Suprapubic skin (tissue), 4 donors: ENCODE results near the gene LAMP1. TPM values are rescaled to one million over a fixed set of nuclear protein-coding genes. Genes with fewer than 3 reads are reported as not detected.

Source experiments
- DNase-seq, 2 donors: peaks; one replicate each; pipeline ENCODE4 v3.0.0-alpha.2; 2019; ENCODE audit warnings: low spot score in 2 of 2
- H3K27ac ChIP-seq: fragments of 200-600 bp; sonication (generic); one replicate; pipeline ENCODE4 v1.5.1; 2019
- H3K27me3 ChIP-seq: fragments of 200-600 bp; sonication (generic); one replicate; pipeline ENCODE4 v1.5.1; 2019
- H3K36me3 ChIP-seq: fragments of 200-600 bp; sonication (generic); one replicate; pipeline ENCODE4 v1.5.1; 2019
- H3K4me1 ChIP-seq: fragments of 200-600 bp; sonication (generic); one replicate; pipeline ENCODE4 v1.5.1; 2019
- H3K4me3 ChIP-seq: fragments of 200-600 bp; sonication (generic); one replicate; pipeline ENCODE4 v1.5.1; 2019; ENCODE audit warnings: mild to moderate bottlenecking
- H3K9me3 ChIP-seq: fragments of 200-600 bp; sonication (generic); one replicate; pipeline ENCODE4 v1.5.1; 2019
- CTCF ChIP-seq, 2 donors: fragments of 200-600 bp in 1 of 2; fragments of 450-650 bp in 1 of 2; sonication (generic) in 1 of 2; IDR thresholded peaks; one replicate each; pipeline ENCODE4 v1.5.1; 2016 to 2019; ENCODE audit warnings: antibody characterized with exemption in 2 of 2, mild to moderate bottlenecking in 1 of 2, moderate library complexity in 1 of 2
- EP300 ChIP-seq: sonication (generic); formaldehyde crosslinking; IDR thresholded peaks from one replicate; pipeline ENCODE4 v1.6.1; 2017; ENCODE audit warnings: antibody characterized with exemption
- POLR2A ChIP-seq, 2 donors: fragments of 450-650 bp; IDR thresholded peaks; one replicate each; pipeline ENCODE4 v1.6.1; 2017; ENCODE audit warnings: antibody characterized with exemption in 2 of 2, mild to moderate bottlenecking in 2 of 2, moderate library complexity in 2 of 2
- POLR2AphosphoS5 ChIP-seq, 3 donors: sonication (generic); formaldehyde crosslinking; IDR thresholded peaks; one replicate each; pipeline ENCODE4 v1.6.1; 2017; ENCODE audit warnings: antibody characterized with exemption in 3 of 3
- WGBS: methylation state at CpG from one replicate; pipeline ENCODE4 v1.1.5; 2018; 5-methylcytosine and 5-hydroxymethylcytosine counted together
- total RNA-seq, 4 donors: library from RNA; depleted of rRNA; stranded (reverse); fragments of >200 nt; gene quantifications; one replicate each; pipeline ENCODE4 v1.1.0, GENCODE V29; 2016

LAMP1 gene
- total RNA-seq, 4 donors from 2014 or later = 131 to 255 (median 222) TPM

DNA sequence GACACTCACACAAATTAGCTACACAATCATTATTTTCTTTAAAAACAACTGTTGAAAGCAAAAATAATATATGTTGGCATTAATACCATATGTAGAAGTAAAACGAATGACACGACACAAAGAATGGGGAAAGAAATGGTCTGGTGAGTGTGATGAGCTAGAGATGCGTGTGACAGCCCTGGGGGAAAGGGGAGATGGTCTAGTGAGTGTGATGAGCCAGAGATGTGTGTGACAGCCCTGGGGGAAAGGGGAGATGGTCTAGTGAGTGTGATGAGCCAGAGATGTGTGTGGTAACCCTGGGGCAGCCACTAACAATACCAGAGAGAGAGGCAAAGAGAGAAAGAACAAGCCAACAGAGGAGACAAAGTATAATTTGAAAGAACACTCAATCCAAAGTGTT, 22.3 kb upstream of the LAMP1 start:
- 72% methylated on average over 3 of the region's 3 CpGs for WGBS
- TF ChIP-seq EP300 (no peak), POLR2AphosphoS5 (IDR thresholded peaks at IDR 0.05) (no peak), CTCF (IDR thresholded peaks at IDR 0.05) (no peak), POLR2A (IDR thresholded peaks at IDR 0.05) (no peak)
- no peak overlapping the region for H3K27ac ChIP-seq
- H3K4me1 ChIP-seq = peaks cover 15% of the 10 kb centered on the region
- H3K9me3 ChIP-seq = no peaks in the 10 kb centered on the region
- no peaks in the 10 kb centered on the region for H3K27me3 ChIP-seq
- H3K4me3 ChIP-seq = no peak overlapping the region
- no peaks in the 10 kb centered on the region for H3K36me3 ChIP-seq
- DNase-seq = peak in 1 of 2 donors; percentile 25

- no peak overlapping the region for H3K27ac ChIP-seq
- peak in 1 of 2 donors; percentile 46 for DNase-seq
Observed at GRCh38 chr13:113275387-113275786, 21.7 kb upstream of the LAMP1 start.

DNA sequence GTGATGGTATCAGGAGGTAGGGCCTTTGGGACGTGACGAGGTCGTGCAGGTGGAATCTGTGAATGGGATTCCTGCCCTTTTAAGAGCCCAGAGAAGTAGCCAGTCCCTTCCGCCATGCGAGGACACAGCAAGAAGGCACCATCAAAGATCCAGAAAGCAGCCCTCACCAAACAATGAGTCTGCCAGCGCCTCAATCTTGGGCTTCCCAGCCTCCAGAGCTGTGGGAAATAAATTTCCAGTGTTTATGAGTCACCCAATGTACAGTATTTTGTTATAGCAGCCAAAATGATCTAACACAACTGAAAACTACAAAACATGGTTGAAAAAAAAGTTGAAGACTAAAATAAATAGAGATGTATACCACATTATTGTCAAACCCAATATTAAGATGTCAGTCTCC, 16.9 kb upstream of the LAMP1 start:
- TF ChIP-seq EP300 (no peak), POLR2AphosphoS5 (IDR thresholded peaks at IDR 0.05) (no peak), POLR2A (IDR thresholded peaks at IDR 0.05) (no peak), CTCF (IDR thresholded peaks at IDR 0.05) (no peak)
- H3K36me3 ChIP-seq = no peaks in the 10 kb centered on the region
- WGBS = 87% methylated on average over 6 of the region's 6 CpGs

More at GRCh38 chr13:113275387-113275786, 21.7 kb upstream of the LAMP1 start:
- Histone ChIP-seq H3K9me3 (no peaks in the 10 kb centered on the region), H3K4me3 (no peak overlapping the region), H3K27me3 (no peaks in the 10 kb centered on the region), H3K4me1 (peaks cover 15% of the 10 kb centered on the region), H3K36me3 (no peaks in the 10 kb centered on the region)
- 12% methylated on average over 3 of the region's 3 CpGs for WGBS
- peak; percentile 24 to 55 for TF ChIP-seq CTCF (IDR thresholded peaks at IDR 0.05)
- no peak for TF ChIP-seq EP300
- TF ChIP-seq POLR2AphosphoS5 (IDR thresholded peaks at IDR 0.05) = no peak

GRCh38 chr13:113283904-113284303, 13.1 kb upstream of the LAMP1 start:
- H3K4me1 ChIP-seq = no peaks in the 10 kb centered on the region
- no peaks in the 10 kb centered on the region for H3K9me3 ChIP-seq
- H3K27ac ChIP-seq = no peak overlapping the region
- DNase-seq = no peak
- no peaks in the 10 kb centered on the region for H3K27me3 ChIP-seq
- TF ChIP-seq EP300 = no peak
- no peak for TF ChIP-seq POLR2A (IDR thresholded peaks at IDR 0.05)
- TF ChIP-seq POLR2AphosphoS5 (IDR thresholded peaks at IDR 0.05) = no peak
- no peak for TF ChIP-seq CTCF (IDR thresholded peaks at IDR 0.05)
- H3K4me3 ChIP-seq = no peak overlapping the region
- 60% methylated on average over 8 of the region's 8 CpGs for WGBS
- no peaks in the 10 kb centered on the region for H3K36me3 ChIP-seq

More for the DNA sequence above, 16.9 kb upstream of the LAMP1 start:
- no peak for DNase-seq
- H3K27ac ChIP-seq = no peak overlapping the region
- H3K4me3 ChIP-seq = no peak overlapping the region
- peaks cover 2% of the 10 kb centered on the region for H3K4me1 ChIP-seq
- no peaks in the 10 kb centered on the region for H3K27me3 ChIP-seq
- H3K9me3 ChIP-seq = no peaks in the 10 kb centered on the region

GRCh38 chr13:113288880-113289279, 8.2 kb upstream of the LAMP1 start:
- no peak overlapping the region for H3K4me3 ChIP-seq
- DNase-seq = no peak
- H3K36me3 ChIP-seq = no peaks in the 10 kb centered on the region
- H3K9me3 ChIP-seq = no peaks in the 10 kb centered on the region
- peaks cover 40% of the 10 kb centered on the region for H3K4me1 ChIP-seq
- H3K27me3 ChIP-seq = peaks cover 8% of the 10 kb centered on the region
- WGBS = 41% methylated on average over 5 of the region's 5 CpGs
- no peak overlapping the region for H3K27ac ChIP-seq
- no peak for TF ChIP-seq POLR2A (IDR thresholded peaks at IDR 0.05)
- TF ChIP-seq POLR2AphosphoS5 (IDR thresholded peaks at IDR 0.05) = no peak
- no peak for TF ChIP-seq CTCF (IDR thresholded peaks at IDR 0.05)
- TF ChIP-seq EP300 = no peak
